GM23338 (cell line): ENCODE data around the gene MAPK6. TPM values are rescaled to one million over a fixed set of nuclear protein-coding genes. Genes with fewer than 3 reads are reported as not detected.

ENCODE experiments used
- ATAC-seq: fragments of 200-7000 bp; cut with Tn5 transposase; 3 replicates; pipeline ENCODE4 v1.9.1; 2020
- DNase-seq: peaks from one replicate; pipeline ENCODE4 v3.0.0-alpha.2; 2015; ENCODE audit warnings: low spot score
- H2AFZ ChIP-seq: fragments of 200-600 bp; sonication (generic); 2 replicates; pipeline ENCODE4 v1.8.0; 2016; ENCODE audit warnings: antibody characterized with exemption, mild to moderate bottlenecking, moderate library complexity
- H3F3A ChIP-seq: fragments of 200-600 bp; sonication (generic); replicated peaks from 2 replicates; pipeline ENCODE4 v1.8.0; 2017; ENCODE audit warnings: antibody characterized with exemption, mixed run types, low read depth
- H3K27ac ChIP-seq: fragments of 200-600 bp; sonication (generic); 2 replicates; pipeline ENCODE4 v1.6.1; 2016; ENCODE audit warnings: low read depth
- H3K27me3 ChIP-seq: fragments of 200-600 bp; sonication (generic); 2 replicates; pipeline ENCODE4 v1.8.0; 2016; ENCODE audit warnings: mild to moderate bottlenecking, mixed run types, moderate library complexity; ENCODE audit not compliant: insufficient read depth
- H3K36me3 ChIP-seq: fragments of 200-600 bp; sonication (generic); 2 replicates; pipeline ENCODE4 v1.8.0; 2016; ENCODE audit warnings: mild to moderate bottlenecking; ENCODE audit not compliant: insufficient read depth
- H3K4me1 ChIP-seq: fragments of 200-600 bp; sonication (generic); 2 replicates; pipeline ENCODE4 v1.8.0; 2016; ENCODE audit warnings: mild to moderate bottlenecking, moderate library complexity; ENCODE audit not compliant: insufficient read depth
- H3K4me2 ChIP-seq: fragments of 200-600 bp; sonication (generic); 2 replicates; pipeline ENCODE4 v1.7.1; 2017; ENCODE audit warnings: mixed run types
- H3K4me3 ChIP-seq: fragments of 200-600 bp; sonication (generic); 2 replicates; pipeline ENCODE4 v1.6.1; 2016; ENCODE audit warnings: mixed run types
- H3K79me2 ChIP-seq: fragments of 200-600 bp; sonication (generic); replicated peaks from 2 replicates; pipeline ENCODE4 v1.8.0; 2017; ENCODE audit warnings: mild to moderate bottlenecking; ENCODE audit not compliant: insufficient read depth
- H3K9me2 ChIP-seq: fragments of 200-600 bp; sonication (generic); 2 replicates; pipeline ENCODE4 v1.8.0; 2017; ENCODE audit not compliant: insufficient read depth
- H4K20me1 ChIP-seq: fragments of 200-600 bp; sonication (generic); replicated peaks from 2 replicates; pipeline ENCODE4 v1.8.0; 2017; ENCODE audit warnings: mild to moderate bottlenecking; ENCODE audit not compliant: insufficient read depth
- H3K27ac Mint-ChIP-seq: 2 replicates; pipeline ENCODE4 v1.8.0; 2020; ENCODE audit warnings: inconsistent platforms, mild to moderate bottlenecking, moderate library complexity, mixed read lengths
- H3K27me3 Mint-ChIP-seq: 3 replicates; pipeline ENCODE4 v1.8.0; 2022; ENCODE audit warnings: low read depth, mild to moderate bottlenecking, moderate library complexity, mixed read lengths, inconsistent platforms; ENCODE audit not compliant: insufficient read depth, poor library complexity
- H3K36me3 Mint-ChIP-seq: 3 replicates; pipeline ENCODE4 v1.8.0; 2021; ENCODE audit warnings: low read depth, mild to moderate bottlenecking, inconsistent platforms, moderate library complexity, mixed read lengths
- H3K4me1 Mint-ChIP-seq: 3 replicates; pipeline ENCODE4 v1.8.0; 2020; ENCODE audit warnings: mild to moderate bottlenecking, inconsistent platforms, mixed read lengths
- H3K4me3 Mint-ChIP-seq: 3 replicates; pipeline ENCODE4 v1.8.0; 2021; ENCODE audit warnings: moderate library complexity, mild to moderate bottlenecking, inconsistent platforms, mixed read lengths
- H3K9me3 Mint-ChIP-seq: 3 replicates; pipeline ENCODE4 v1.8.0; 2020; ENCODE audit warnings: moderate library complexity, mild to moderate bottlenecking, inconsistent platforms, mixed read lengths
- CREB1 ChIP-seq: fragments of 250-450 bp; sonication (Bioruptor Pico); IDR thresholded peaks from 2 replicates; pipeline ENCODE4 v1.5.0; 2020; ENCODE audit warnings: low read depth, mild to moderate bottlenecking, moderate library complexity
- CTCF ChIP-seq, 2 experiments: fragments of 200-600 bp in 1 of 2; sonication (generic) in 1 of 2; conservative IDR thresholded peaks; 2 replicates each; pipeline versions ENCODE4 v1.5.1 to v1.6.1; 2016 to 2017; ENCODE audit warnings: antibody characterized with exemption in 2 of 2, low read depth in 2 of 2, mild to moderate bottlenecking in 2 of 2, moderate library complexity in 1 of 2
- ETS1 ChIP-seq: IDR thresholded peaks from 2 replicates; pipeline ENCODE4 v1.6.1; 2016; ENCODE audit warnings: antibody characterized with exemption
- EZH2 ChIP-seq: fragments of 200-600 bp; sonication (generic); IDR thresholded peaks from one replicate; pipeline ENCODE4 v1.8.0; 2017; ENCODE audit warnings: antibody characterized with exemption, mild to moderate bottlenecking, low read depth; ENCODE audit not compliant: unreplicated experiment
- EZH2phosphoT487 ChIP-seq: fragments of 200-600 bp; sonication (generic); IDR thresholded peaks from one replicate; pipeline ENCODE4 v1.8.1; 2018; ENCODE audit warnings: antibody characterized with exemption; ENCODE audit not compliant: unreplicated experiment
- JUNB ChIP-seq: IDR thresholded peaks from one replicate; pipeline ENCODE4 v1.6.1; 2016; ENCODE audit warnings: antibody characterized with exemption; ENCODE audit not compliant: unreplicated experiment
- NANOG ChIP-seq: IDR thresholded peaks from 2 replicates; pipeline ENCODE4 v1.6.1; 2016; ENCODE audit warnings: antibody characterized with exemption, borderline replicate concordance
- POLR2AphosphoS5 ChIP-seq: IDR thresholded peaks from 2 replicates; pipeline ENCODE4 v1.6.1; 2016; ENCODE audit warnings: antibody characterized with exemption, low read depth
- REST ChIP-seq: IDR thresholded peaks from one replicate; pipeline ENCODE4 v1.6.1; 2018; ENCODE audit warnings: antibody characterized with exemption; ENCODE audit not compliant: unreplicated experiment
- STAT1 ChIP-seq: IDR thresholded peaks from one replicate; pipeline ENCODE4 v1.6.1; 2016; ENCODE audit warnings: antibody characterized with exemption; ENCODE audit not compliant: unreplicated experiment
- ZNF114 ChIP-seq: fragments of 250-450 bp; sonication (Bioruptor Pico); IDR thresholded peaks from 2 replicates; pipeline ENCODE4 v1.5.0; 2020; ENCODE audit warnings: mild to moderate bottlenecking, moderate library complexity
- ZNF331 ChIP-seq: fragments of 250-450 bp; sonication (Bioruptor Pico); IDR thresholded peaks from 2 replicates; pipeline ENCODE4 v1.5.0; 2020; ENCODE audit warnings: low read depth, mild to moderate bottlenecking, moderate library complexity
- ZNF462 ChIP-seq: fragments of 250-450 bp; sonication (Bioruptor Pico); IDR thresholded peaks from 2 replicates; pipeline ENCODE4 v1.5.0; 2020; ENCODE audit warnings: mild to moderate bottlenecking, moderate library complexity
- polyA plus RNA-seq: library from polyadenylated mRNA; unstranded; fragments of >200 nt; fragmentation: Nextera tagmentation; extraction: Ambion mirVana; gene quantifications from 2 replicates; pipeline ENCODE4 v1.2.1, GENCODE V29; 2016
- total RNA-seq: library from RNA; depleted of rRNA; stranded (reverse); fragments of >200 nt; shearing (Covaris generic); gene quantifications from 2 replicates; pipeline ENCODE4 v1.2.3, GENCODE V29; 2014

MAPK6 gene
- total and polyA plus RNA-seq, 2 experiments from 2014 or later: 40.9 to 92.3 TPM

- ATAC-seq (no peak), DNase-seq (no peak)
- peaks cover 3% of the 10 kb centered on the region; the same call in 1 of the 3 replicates for H3K36me3 Mint-ChIP-seq
- peaks cover 3% of the 10 kb centered on the region; the same call in 2 of the 3 replicates for H3K9me3 Mint-ChIP-seq
- H3K9me2 ChIP-seq: no peaks in the 10 kb centered on the region
- H3F3A ChIP-seq: no peaks in the 10 kb centered on the region
- H3K79me2 ChIP-seq: peaks cover 33% of the 10 kb centered on the region
- no peak overlapping the region for H3K4me2 ChIP-seq
- no peak overlapping the region for H2AFZ ChIP-seq
- no peaks in the 10 kb centered on the region for H3K36me3 ChIP-seq
- H3K4me3 Mint-ChIP-seq: no peak overlapping the region
- H3K27me3 ChIP-seq: no peaks in the 10 kb centered on the region
- peaks cover 15% of the 10 kb centered on the region for H3K27me3 Mint-ChIP-seq
- H3K27ac Mint-ChIP-seq: no peak overlapping the region
- H4K20me1 ChIP-seq: no peaks in the 10 kb centered on the region; the same call in 1 of the 2 replicates
- H3K4me1 Mint-ChIP-seq: peaks cover 2% of the 10 kb centered on the region; the same call in 1 of the 3 replicates
- peaks cover 7% of the 10 kb centered on the region; the same call in 1 of the 2 replicates for H3K4me1 ChIP-seq
- TF ChIP-seq ZNF462 (CRISPR knock-in tag) (no peak), ZNF114 (no peak), ETS1 (no peak), EZH2 (no peak), JUNB (no peak), ZNF331 (CRISPR knock-in tag) (no peak), CTCF (conservative IDR thresholded peaks at IDR 0.05; ENCODE audit: low read depth in 2 of 2) (no peak), REST (no peak), STAT1 (no peak), NANOG (no peak), EZH2phosphoT487 (no peak), POLR2AphosphoS5 (no peak), CREB1 (CRISPR knock-in tag) (no peak)
- no peak overlapping the region for H3K27ac ChIP-seq
- H3K4me3 ChIP-seq: no peak overlapping the region
Observed at GRCh38 chr15:51973775-51974174, 45.2 kb upstream of the MAPK6 start.
